Measurements from ENCODE around the gene RBM45.

DNA sequence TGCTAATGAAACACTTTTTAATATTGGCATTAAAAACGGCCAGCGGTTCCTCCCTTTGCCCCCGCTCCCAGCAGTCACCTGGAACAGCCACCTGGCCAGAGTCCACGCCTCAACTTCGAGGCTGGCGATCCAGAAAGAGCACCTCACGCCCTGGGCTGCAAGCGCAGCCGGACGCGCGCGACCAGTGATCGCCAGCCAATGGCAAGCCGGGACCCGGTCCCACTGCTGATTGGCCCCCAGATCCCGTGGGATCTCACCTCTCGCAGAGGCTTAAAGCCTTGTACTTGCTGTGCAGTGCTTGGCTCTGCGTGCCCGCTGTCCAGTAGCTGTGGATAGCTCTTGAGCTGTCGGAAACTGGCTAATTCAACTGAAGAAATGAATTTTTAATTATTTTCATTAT lies 4.1 kb upstream of the RBM45 start:
- TF ChIP-seq, protein P1, sequence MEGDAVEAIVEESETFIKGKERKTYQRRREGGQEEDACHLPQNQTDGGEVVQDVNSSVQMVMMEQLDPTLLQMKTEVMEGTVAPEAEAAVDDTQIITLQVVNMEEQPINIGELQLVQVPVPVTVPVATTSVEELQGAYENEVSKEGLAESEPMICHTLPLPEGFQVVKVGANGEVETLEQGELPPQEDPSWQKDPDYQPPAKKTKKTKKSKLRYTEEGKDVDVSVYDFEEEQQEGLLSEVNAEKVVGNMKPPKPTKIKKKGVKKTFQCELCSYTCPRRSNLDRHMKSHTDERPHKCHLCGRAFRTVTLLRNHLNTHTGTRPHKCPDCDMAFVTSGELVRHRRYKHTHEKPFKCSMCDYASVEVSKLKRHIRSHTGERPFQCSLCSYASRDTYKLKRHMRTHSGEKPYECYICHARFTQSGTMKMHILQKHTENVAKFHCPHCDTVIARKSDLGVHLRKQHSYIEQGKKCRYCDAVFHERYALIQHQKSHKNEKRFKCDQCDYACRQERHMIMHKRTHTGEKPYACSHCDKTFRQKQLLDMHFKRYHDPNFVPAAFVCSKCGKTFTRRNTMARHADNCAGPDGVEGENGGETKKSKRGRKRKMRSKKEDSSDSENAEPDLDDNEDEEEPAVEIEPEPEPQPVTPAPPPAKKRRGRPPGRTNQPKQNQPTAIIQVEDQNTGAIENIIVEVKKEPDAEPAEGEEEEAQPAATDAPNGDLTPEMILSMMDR (IDR thresholded peaks at IDR 0.05 in 2 of 3, conservative IDR thresholded peaks at IDR 0.05 in 1 of 3; ENCODE audit: borderline replicate concordance in 1 of 3, insufficient read depth in 1 of 3, low read depth in 2 of 3, low read length in 2 of 3), result no peak
- TF ChIP-seq ELF1 (IDR thresholded peaks at IDR 0.05; ENCODE audit: borderline replicate concordance, low read depth) (no peak), POLR2A (IDR thresholded peaks at IDR 0.05; ENCODE audit: borderline replicate concordance, extremely low read depth, insufficient read depth, insufficient read length) (no peak), EZH2 (IDR thresholded peaks at IDR 0.05) (no peak), JUND (IDR thresholded peaks at IDR 0.05) (no peak), EZH2phosphoT487 (IDR thresholded peaks at IDR 0.05; ENCODE audit: borderline replicate concordance) (no peak), POLR2AphosphoS5 (IDR thresholded peaks at IDR 0.05; ENCODE audit: low read depth, low read length) (no peak), EGR1 (IDR thresholded peaks at IDR 0.05; ENCODE audit: low read depth) (no peak), ZNF274 (IDR thresholded peaks at IDR 0.05; ENCODE audit: low read depth, low read length) (no peak), TCF7L2 (IDR thresholded peaks at IDR 0.05; ENCODE audit: borderline replicate concordance, extremely low read depth, insufficient read depth, insufficient read length) (no peak)
- TF ChIP-seq, protein P2, sequence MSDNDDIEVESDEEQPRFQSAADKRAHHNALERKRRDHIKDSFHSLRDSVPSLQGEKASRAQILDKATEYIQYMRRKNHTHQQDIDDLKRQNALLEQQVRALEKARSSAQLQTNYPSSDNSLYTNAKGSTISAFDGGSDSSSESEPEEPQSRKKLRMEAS (IDR thresholded peaks at IDR 0.05), result no peak
- TF ChIP-seq, protein P3, sequence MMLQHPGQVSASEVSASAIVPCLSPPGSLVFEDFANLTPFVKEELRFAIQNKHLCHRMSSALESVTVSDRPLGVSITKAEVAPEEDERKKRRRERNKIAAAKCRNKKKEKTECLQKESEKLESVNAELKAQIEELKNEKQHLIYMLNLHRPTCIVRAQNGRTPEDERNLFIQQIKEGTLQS (IDR thresholded peaks at IDR 0.05), result no peak
- TF ChIP-seq, protein P4, sequence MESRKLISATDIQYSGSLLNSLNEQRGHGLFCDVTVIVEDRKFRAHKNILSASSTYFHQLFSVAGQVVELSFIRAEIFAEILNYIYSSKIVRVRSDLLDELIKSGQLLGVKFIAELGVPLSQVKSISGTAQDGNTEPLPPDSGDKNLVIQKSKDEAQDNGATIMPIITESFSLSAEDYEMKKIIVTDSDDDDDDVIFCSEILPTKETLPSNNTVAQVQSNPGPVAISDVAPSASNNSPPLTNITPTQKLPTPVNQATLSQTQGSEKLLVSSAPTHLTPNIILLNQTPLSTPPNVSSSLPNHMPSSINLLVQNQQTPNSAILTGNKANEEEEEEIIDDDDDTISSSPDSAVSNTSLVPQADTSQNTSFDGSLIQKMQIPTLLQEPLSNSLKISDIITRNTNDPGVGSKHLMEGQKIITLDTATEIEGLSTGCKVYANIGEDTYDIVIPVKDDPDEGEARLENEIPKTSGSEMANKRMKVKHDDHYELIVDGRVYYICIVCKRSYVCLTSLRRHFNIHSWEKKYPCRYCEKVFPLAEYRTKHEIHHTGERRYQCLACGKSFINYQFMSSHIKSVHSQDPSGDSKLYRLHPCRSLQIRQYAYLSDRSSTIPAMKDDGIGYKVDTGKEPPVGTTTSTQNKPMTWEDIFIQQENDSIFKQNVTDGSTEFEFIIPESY (IDR thresholded peaks at IDR 0.05; ENCODE audit: extremely low read depth, insufficient replicate concordance, low read length), result no peak

Data from HCT116 (cell line).